Measurements from ENCODE around the gene TBRG4.
"Not testable (repeated sequence)": the region's sequence is repeated elsewhere in the genome, so short reads cannot be mapped to it uniquely, and the experiment has no call there.

The TBRG4 gene

DNA sequence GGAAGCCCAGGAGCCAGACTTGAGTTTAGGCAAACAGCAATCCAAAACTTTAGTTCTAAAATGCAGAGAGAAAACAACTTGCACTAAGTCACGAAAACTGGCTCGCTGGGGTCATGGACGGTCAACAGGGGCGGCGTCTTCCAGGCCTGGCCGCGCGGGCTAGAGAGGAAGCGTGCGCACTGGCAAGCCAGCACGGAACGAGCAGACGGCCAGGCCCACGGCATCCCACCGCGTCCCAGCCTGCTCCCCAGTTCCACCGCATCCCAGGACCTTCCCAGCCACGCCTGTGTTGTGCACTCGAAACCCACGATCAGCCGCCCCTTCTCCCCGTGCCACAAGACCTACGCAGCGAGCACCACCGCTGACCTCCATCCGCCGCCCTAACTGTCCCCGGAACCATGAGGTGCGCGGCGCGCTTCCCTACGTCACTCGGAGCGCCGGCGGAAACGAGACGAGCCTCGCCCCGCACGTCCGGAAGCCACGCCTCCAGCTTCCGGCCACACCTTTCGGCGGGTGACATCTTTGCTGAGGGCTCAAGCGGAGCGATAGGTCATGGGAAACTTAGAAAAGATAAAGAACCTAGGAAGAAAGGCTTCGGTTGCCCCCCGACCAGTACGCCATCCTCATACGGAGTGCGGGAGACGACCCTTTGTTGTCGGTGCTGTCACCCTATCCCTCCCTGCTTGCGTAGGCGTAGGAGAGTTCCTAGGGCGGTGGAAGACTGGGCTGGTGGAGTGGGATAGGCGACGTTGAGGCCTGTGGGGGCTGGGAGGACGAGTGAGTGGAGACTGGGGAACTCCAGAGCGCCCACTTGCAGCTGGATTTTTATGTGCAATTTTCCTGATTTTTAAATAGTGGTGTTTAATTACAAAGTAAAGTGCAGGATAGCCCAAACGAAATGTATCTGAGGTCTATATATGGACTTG lies at the start of gene TBRG4:
Gene TBRG4, minus strand, starts transcription at position 400 of the 926 bp plus-strand sequence. CDS start 2,460 bp downstream, outside the sequence.
- DNase-seq (ENCODE audit: low read depth in 2 of 2): peak; percentile 86 to 95

DNA sequence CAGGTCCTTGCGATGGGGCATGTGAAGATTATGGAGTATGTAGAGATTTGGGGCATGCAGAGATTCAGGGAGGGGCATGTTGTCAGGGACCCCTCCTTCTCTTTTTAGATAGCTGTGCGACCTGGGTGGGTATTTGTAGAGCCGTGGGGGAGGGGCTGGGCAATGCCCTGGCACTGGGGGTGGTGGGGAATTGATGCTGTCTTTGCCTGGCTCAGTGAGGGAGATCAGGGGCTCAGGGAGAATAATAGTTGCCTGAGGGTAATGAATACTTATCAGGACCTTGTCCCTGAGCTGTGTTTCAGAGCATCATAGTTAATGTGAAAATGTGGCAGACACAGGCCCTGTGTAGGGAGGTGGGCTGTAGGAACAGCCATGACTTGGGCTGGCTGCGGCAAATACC lies 49.6 kb upstream of the TBRG4 start:
- no peak for DNase-seq (ENCODE audit: low read depth in 2 of 2)

DNA sequence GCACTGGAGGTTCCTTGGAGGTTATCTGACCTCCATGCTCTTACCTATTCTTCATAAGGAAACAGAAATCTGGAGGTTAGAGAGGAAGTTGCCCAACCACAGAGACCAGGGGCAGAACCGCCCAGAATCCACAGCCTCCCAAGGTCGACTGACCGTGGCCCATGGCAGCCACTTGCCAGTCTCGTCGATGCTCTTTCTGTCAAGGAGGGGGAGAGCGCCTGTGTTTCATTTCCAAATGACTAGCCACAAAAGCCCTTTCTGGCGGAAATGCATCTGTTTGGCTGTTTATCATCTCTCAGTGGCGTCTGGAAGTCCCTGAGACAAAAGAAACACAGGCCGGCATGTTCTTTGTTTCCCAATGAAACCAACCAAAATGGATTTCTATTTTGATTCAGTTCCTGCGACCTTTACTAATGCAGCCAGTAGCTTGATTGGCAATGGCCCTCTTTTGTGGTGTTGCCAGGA lies 49.0 kb upstream of the TBRG4 start:
- DNase-seq (ENCODE audit: low read depth in 2 of 2): no peak

DNA sequence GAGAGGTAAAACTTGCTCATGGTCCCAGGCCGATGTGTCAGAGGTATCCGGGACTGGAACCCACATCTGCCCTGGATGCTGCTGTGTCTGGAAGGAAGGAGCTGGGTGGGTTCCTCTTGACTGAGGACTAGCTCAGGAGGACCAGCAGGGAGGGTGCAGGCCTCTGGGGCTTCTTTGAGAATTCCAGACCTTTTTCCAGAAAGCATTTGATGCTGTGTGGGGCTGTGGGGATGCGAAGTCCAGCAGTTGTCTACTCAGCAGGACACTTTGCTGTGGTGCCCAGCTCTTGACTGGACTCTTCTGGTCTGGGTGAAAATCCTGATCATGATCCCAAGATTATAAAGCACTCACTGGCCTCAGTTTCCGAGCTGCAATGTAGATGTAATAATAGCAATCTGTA lies 47.8 kb upstream of the TBRG4 start:
- no peak for DNase-seq (ENCODE audit: low read depth in 2 of 2)

DNA sequence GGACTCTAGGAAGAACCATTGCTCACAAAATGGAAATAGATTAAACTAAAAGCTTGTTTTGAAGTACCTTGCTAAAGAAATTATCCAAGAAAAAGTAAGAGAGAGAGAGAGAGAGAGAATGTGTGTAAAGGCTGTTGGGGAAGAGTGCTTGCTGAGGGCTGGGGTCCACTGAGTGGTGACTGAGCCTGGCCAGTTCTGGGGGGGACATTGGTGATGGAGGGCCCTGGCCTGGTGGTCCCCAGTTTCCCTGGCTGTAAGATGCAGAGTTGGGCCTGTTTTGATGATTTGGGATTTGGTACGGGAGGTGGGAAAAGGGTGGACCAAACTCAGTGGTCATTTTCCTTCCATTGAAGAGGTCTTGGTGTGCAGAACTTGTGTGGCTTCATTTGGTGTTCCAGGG lies 47.0 kb upstream of the TBRG4 start:
- DNase-seq (ENCODE audit: low read depth in 2 of 2): no peak

DNA sequence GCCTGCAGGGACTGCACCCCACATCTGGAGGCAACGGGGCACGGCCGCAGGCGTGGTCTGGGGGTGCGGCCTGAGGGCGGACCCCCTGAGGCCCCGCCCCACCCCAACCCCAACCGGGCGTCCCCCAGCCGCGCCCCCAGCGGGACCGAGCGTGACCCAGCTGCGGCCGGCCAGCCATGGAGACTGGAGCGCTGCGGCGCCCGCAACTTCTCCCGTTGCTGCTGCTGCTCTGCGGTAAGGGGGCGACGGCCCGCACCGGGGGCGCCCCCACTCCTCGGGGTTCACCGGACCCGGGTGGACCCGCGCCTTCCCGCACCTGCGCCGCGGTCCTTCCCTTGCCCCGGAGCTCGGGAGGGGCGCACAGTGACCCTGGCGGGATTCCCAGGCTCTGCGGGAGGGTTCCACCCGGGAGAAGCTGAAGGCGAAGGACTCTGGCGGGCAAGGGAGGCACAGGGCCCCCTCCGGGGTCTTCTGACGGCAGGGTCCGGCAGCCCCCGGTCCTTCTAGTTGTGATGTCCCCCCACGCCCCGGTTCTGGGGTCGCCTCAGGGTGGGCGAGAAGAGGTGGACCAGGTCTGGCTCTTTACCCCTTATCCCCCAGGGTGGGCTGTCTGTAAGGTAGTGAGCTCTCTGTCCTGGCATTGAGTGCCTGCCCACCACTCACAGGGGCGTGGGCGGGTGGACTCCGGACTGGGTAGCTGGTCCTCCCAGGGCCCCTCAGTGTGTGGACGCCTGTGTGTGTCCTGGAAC lies 46.3 kb upstream of the TBRG4 start, which contains the start of gene RAMP3:
Gene RAMP3, plus strand, starts transcription at position 139 of the 749 bp plus-strand sequence. Its CDS starts 38 bp downstream, at position 177.
- DNase-seq (ENCODE audit: low read depth in 2 of 2): no peak

DNA sequence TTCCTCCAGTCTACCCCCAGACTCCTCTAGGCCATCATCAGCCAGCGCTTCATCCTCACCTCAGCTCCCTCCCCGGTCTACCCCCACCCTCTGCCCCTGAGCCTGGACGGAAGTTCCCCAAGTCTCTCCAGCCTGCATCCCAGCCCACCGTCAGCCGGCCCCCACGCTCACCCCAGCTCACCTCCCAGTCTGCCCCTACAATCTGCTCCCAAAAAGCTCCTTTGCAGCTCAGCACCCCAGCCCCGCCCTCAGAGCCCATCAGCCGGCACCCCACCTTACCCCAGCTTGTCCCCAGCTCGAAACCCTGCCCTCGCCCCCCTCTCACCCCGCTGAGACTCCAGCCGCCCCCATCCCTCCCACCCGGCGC lies 45.8 kb upstream of the TBRG4 start:
- no peak for DNase-seq (ENCODE audit: low read depth in 2 of 2)

DNA sequence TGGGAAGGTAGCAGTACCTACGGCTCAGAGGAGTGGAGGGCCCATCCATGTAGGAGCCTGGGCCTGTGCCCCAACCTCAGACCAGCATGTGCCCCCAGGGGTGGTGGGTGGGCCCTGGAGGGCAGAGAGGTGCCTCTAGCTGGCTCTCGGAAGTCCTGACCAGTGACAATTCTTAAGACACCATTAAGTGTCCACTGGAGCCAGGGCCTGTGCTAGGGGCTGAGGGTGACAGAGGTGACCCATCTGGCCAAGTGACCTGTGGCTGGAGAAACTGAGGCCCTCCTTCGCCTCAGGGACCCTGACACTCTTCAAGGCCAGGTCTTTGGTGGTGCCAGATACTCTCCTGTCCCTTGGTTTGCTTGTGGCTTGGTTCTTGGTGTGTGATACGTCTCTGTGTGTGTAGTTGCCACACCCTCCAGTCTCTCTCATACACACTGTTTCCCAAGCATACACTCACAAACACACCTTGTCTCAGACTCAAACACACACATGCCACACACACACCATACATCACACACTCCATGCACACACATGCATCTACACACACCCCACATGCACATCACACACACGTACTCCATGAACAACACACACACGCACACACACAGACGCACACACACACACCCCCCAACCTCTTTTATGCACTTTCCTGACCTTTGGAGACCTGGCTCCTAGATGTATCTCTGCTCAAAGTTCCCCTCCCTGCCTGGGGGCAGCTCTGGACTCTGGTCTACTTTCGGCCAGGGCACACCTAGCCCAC lies 45.2 kb upstream of the TBRG4 start:
- DNase-seq (ENCODE audit: low read depth in 2 of 2): no peak

DNA sequence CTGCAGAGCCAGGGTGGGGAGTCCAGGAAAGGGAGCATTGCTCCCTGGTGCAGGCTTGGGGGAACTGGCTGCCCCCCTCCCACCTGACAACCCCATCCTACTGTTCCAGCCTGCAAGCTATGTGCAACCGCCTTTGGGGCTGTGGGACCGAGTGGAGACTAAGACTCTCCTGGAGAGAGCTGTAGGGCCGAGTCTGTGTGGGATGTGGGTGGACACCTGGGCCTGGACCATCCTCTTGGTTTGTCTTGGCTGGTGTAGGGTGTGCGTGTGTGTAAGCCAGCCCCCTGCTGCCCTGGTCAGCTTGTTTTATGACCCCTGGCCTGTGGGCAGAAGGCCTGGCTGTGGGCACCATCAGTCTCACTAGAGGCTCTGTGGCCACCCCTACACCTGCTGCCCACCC lies 44.4 kb upstream of the TBRG4 start:
- DNase-seq (ENCODE audit: low read depth in 2 of 2): no peak

DNA sequence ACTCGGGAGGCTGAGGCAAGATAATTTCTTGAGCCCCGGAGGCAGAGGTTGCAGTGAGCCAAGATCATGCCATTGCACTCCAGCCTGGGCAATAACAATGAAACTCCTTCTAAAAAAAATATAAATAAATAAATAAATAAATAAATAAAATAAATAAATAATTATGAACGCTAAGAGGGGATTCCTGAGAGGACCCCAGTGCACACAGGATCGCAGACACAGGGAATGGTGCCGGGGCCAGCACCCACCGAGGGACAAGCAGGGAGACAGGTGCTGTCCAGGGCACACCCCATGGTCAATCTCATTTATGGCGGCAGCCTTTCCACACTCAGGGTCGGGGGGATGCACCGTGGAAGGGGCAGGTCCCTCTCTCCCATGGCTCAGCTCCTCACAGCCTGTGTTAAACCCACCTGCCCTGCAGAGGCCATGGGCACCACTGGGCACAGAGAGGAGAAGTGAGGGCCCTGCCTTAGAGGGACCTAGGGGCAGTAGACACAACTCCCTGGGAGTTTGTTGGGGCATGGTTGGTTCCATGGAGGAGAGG lies 43.9 kb upstream of the TBRG4 start:
- DNase-seq (ENCODE audit: low read depth in 2 of 2): no peak

DNA sequence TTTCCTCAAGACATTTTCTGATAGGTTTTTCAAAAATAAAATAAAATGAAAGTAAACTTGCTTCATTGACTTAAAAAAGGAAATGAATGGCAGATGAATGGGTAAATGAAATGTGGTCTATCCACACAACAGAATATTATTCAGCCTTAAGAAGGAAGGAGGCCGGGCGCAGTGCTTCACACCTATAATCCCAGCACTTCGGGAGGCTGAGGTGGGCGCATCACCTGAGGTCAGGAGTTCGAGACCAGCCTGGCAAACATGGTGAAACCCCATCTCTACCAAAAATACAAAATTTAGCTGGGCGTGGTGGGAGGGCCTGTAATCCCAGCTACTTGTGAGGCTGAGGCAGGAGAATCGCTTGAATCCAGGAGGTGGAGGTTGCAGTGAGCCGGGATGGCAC lies 42.4 kb upstream of the TBRG4 start:
- not testable (repeated sequence) for DNase-seq (ENCODE audit: low read depth in 2 of 2)

DNA sequence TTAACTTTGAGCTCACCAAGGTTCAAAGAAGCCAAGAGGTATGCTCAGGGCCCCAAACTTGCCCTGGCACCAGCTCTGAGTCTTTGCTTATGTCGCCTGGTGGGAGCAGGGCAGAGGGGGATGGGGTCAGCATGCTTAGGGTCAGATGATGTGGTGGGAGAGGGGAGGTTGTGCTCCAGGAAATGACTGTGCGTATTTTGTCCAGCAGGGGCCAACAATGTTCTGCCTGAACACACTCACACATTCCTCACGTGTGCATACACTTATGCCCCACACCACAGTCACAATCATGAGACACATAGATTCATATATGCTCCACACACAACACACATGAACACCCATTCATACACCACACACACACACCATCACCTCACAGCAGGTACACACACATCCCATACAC lies 41.7 kb upstream of the TBRG4 start:
- DNase-seq (ENCODE audit: low read depth in 2 of 2): no peak

DNA sequence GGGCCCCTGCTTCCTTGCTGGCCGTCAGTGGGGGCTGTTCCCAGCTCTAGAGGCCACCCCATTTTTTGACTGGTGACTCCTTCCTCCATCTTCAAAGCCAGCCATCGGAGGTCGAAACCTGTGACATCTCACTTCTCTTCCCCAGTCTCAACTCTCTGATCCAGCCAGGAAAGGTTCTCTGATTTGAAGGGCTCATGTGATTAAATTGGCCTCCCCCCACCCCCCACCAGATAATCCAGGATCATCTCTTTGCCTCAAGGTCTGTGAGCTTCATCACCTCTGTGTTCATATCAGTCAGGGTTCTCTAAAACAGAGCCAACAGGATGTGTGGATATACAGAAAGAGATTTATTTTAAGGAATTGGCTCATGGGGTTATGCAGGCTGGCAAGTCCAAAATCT lies 40.5 kb upstream of the TBRG4 start:
- no peak for DNase-seq (ENCODE audit: low read depth in 2 of 2)

DNA sequence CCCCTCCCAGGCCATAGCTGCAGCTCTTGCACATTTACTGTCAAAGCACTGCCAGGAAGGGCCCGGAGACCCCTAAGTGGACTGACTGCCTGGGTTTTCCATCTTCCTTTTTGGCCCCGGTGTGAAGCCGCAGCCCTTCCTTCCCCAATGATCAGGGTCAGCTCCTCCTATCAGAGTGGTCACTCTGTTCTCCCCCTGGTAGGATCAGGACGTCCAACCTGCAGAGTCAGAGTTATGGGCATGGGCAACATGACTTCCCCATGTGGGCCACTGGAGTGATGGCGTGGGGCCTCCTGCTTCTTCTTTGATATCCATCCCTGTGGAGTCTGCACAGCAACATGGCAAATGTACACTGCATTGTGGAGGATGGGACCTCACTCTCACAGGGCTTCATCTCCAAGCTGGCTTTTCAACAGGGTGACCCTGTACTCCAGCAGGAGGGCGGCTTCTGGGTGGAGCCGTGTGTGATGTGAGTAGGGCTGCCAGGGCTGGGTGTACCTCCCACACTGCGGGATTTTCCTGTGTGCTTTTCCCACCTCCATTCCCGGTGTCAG lies 39.7 kb upstream of the TBRG4 start:
- DNase-seq (ENCODE audit: low read depth in 2 of 2): no peak

DNA sequence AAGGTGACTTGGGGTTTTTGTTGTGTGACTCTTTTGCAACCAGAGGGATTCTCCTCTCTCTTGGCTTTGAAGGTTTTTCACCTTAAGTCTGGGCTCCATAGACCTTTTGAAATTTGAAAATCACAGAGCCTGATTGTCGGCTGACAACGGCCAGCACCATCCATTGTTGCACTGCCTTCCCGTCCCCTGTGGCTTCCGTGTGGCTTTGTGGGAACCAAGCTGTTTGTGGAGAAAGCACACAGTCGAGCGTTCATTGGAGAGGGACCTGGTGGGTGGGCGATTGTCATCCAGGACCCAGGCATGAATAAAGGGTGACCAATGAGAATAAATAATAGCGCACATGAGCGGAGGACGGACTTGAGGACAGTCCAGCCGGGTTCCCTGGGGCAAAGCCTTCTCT lies 38.7 kb upstream of the TBRG4 start:
- no peak for DNase-seq (ENCODE audit: low read depth in 2 of 2)

DNA sequence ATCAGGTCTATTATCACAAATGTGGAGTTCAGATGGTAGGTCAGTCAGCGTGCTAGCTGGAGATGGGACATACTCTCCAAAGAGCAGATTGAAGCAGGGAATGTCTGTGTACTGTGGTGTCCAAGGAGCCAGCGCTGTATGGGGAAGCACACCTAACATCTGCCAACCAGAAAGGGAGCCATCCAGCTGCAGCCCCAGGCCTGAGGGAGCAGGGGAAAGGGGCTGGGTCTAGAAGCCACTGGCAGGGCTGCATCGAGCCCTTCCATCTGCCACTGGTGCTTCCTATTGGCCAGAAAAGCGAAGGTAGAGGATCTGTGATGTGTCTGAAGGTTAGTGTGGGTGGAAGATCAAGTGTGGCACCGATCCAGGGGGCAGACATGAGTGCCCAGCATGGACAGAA lies 38.1 kb upstream of the TBRG4 start:
- no peak for DNase-seq (ENCODE audit: low read depth in 2 of 2)

DNA sequence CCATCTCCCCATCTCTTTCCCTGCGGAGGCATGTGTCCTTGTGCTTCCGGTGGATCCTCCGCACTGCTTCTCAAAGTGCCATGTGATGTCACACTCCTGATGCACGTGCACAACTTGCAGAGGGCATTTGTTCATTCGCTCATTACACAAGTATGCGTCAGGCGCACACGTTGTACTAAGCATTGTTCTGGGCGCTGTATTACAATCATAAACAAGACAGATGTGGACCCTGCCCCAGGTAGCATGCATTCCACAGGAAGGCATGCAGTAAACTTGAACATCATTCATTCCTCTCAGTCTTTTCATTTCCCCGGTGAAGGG lies 37.1 kb upstream of the TBRG4 start:
- no peak for DNase-seq (ENCODE audit: low read depth in 2 of 2)

DNA sequence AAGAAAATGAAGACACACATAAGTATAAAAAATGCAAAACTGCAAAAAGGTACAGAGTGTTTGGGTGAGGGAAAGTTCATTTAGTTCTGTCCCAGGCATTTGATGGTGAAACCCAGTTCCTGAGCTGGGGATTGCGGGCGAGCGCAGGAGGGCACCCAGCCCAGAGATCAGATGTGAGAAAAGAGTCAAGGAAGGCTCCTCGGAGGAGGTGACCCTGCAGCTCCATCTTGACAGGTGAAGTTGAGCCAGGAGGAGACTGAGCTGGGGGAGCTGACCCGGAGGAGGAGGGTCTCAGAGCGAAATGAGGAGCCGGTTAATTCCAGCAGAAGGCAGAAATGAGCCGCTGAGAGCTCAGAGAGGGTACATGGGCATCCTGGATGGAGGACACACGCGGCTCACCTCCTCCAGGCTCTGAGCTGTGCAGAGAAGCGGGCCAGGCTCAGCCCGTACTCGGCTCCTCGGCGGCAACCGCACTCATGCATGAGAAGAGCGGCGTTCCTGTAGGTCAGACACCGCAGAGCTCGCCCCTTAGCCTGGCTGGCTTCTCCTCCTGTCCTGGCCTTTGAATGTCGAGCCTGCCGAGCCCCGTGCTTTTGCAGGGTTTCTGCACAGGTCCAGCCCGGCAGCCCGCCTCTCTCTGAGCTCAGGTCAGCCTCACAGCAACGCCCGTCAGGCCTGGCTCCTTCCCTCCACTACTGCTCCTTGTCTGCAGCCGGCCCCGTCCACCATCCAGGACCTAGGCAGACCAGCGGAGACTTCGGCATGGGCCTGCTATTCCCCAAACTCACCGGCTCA lies 36.6 kb upstream of the TBRG4 start:
- no peak for DNase-seq (ENCODE audit: low read depth in 2 of 2)

DNA sequence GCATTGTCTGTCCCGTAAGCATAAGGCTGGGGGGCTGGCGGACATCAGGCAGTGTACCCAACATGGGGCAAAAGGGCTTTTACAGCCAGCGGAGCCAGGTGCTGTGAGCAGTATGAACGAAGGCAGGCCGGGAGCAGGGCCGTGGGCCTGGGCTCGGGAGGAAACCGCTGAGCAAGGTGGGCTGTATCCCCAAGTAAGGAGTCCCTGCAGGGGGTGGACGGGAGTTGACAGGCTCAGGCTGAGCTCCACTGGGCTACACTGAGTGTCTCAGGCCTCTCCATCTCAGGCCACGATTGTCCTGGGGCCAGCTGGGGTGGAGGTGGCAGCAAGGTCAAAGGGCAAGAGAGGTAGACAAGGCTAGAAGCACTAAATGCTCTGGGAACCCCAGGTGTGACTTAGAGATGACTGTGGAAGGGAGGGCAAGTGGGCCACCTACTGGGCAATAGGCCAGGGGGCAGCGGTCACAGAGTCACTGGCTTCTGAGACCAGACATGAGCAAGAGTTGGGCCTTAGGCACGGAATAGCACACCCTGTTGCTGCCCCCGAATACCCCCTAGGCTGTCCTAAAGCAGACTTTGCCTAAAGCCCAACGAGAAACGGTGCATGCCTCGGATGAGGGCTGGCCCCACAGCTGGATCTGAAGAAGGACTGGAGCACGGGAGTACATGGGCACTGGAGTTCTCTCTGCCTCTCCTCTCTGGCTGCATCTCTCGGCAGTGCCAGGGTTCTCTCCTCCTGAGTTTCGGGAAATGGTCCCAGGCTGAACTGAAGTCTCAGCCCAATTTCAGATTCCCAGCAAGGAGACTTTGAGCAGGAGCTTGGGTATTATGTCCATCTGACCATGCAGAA lies 35.3 kb upstream of the TBRG4 start:
- DNase-seq (ENCODE audit: low read depth in 2 of 2): no peak

DNA sequence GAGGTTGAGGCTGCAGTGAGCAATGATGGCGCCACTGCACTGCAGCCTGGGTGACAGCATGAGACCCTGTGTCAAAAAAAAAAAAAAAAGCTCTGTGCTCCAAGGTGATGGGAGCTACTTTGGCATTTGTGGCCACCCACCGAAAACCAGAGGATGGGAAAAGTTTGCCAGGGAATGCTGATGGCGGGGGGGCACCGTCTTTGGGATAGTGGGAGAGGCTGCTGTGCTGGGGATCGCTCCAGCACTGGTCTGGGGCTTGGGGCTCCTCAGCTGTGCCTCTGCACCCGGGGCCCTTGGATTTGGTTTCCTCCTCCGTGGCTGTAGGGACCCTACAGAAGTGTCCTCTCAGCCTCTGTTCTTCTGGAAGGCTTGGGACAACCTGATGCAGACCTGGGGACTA lies 34.4 kb upstream of the TBRG4 start:
- no peak for DNase-seq (ENCODE audit: low read depth in 2 of 2)
